Activated CD8-positive, alpha-beta memory T cell treated with anti-CD3 and anti-CD28 coated beads, Interleukin-2, amount 50 U/mL, for 1 hour (primary cell): Measurements from ENCODE around the gene LRMDA.

Experiments used
- DNase-seq: peaks from one replicate; pipeline ENCODE4 v3.0.0-alpha.2; 2020; ENCODE audit errors: extremely low read depth

Gene LRMDA

DNA sequence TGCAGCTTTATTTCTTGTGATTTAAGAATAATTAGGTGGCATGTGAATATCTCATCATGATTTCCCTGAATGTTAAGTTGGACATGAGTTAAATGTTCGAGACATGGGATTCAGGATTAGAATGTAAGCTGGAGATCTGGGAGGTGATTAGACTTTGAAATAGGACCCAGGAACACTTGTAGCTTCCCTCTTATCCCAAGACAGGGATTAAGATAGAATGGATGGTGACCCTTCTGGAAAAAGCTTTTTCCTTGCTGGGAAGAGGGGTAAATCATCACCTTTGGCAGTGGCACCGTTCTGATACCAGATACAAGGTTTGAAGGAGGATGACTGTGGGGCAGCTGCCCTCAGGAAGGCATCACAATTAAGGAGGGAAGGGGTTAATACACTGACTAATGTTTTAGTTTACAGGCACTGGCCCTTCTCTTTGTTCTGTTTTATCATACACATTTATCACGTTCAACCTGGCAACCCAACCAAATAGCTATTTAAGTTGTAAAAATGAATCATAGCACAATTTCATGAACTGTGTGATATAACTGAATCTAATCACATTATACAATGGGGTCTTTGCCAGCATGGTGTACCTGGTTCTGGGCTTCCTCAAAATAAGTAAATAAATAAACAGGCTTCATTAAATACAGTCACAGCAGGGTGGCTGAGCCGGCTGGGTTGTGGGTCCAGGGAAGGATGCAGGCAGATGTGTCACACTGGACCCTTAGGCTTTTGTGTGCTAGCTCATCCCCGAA is 212.7 kb downstream of the LRMDA start:
- no peak for DNase-seq

DNA sequence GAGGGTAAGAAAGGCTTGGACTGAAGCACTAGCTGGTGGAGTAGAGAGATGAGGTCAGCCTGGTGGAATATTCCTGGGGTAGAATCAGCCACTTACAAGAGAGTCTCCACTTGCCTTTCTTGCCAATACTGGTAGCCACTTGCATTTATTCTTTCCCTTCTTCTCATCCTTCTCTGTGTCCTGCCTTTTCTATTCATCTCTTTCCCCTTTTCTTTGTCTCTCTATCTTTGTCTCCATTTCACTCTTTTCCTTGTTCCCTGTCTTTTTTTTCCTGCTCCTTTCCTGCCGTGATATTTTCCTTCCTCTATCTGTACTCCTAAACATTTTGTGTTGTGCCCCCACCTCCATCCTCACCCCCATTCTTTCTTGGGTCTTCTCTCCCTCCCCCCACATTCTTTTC is 214.3 kb downstream of the LRMDA start:
- DNase-seq = no peak

DNA sequence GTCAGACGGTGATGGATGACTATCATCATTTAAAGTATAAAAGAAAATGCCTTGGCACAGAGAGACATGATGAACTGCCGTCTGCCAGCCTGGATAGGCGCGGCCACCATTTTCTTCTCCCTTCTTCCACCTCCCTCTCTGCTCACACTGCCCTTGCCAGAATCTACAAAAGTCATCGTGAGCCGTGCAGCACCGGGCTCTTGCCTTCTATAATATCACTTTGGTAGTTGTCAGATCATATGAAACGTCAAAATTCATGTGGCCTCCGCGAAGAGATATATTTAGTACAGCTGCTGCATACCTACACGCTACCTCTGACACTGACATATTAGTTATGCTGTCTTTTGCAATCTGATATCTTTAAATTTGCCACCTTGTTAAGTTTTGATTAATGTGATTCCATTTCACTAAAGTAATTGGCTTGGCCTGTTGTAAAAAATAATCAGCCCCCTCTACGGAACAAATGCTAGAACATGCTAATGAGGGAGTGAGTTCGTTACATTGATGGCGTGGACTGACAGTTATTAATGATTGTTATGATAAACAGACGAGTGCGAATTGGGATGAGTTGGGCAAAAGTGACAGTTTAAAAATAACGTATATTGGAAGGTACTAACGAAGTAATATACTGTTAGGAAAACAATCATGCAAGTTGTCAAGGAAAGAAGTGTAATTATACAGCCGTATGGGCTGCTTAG is 214.9 kb downstream of the LRMDA start:
- no peak for DNase-seq

DNA sequence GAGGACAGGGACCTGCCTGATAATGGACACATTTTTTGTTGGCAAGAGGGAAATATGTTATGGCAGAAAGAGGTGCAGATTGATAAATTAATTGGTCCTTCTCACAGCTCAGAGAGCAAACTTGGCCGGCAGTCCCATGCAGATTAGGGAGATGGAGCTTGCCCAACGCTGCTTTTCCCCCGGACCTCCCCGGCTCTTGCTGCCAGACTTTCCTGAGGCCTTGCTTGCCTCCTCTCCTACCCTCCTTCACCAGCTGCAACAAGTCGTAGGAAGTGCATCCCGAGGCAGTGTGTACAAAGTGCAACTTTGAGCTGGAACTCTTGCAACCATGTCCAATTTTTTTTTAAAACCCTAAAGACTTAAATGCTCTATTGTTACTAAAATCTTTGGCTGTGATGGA is 215.5 kb downstream of the LRMDA start:
- no peak for DNase-seq

DNA sequence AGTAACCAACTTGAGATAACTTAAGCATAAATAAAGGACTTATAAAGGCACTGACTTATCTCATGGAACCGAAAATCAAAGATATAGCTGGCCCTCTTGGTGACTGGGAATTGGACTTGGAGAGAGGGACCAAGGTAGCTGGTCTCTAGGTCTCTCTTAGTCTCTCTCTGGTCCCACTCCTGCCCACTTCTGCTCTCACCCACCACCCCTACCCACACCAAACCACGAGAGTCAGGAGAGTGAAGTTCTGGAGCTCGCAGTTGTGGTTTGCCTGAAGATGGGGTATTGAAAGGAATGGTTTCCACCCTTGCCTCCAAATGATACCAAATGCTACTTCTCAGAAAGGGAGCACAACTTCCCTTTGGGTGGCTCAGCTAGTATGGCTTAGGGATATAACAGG is 216.3 kb downstream of the LRMDA start:
- DNase-seq = no peak

DNA sequence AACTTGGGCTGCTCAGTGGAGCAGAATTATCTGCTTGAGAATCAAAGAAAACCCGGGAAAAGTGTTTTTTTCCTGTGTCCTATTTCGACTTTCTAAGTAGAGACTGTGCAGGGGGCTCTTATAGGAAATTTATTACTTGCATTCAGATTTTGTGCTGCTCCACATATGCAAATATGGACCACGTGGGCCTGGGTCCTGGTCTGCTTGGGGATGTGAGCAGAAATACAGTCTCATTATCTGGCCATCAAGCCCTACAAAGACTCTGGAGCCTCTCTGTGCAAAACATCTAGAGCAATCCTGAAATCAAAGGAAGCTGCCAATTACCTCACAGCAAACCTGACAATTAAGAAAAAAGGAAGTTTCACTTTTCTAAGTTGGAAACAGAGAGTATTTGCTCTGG is 216.9 kb downstream of the LRMDA start:
- DNase-seq = no peak

DNA sequence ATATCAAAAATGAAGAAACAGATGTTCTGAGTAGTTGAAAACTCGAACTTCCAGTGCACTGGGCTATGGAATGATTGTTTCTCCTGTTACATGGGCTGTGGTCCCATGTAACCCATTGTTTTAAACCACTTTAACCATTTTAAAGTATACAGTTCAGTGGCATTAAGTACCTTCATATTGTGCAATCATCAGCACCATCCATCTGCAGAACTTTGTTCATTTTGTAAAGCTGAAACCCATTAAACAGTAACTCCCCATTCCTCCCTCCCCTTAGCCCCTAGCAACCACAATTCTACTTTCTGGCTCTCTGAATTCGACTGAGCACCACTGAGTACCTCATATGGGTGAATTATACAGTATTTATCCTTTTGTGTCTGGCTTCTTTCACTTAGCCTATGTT is 217.4 kb downstream of the LRMDA start:
- no peak for DNase-seq

DNA sequence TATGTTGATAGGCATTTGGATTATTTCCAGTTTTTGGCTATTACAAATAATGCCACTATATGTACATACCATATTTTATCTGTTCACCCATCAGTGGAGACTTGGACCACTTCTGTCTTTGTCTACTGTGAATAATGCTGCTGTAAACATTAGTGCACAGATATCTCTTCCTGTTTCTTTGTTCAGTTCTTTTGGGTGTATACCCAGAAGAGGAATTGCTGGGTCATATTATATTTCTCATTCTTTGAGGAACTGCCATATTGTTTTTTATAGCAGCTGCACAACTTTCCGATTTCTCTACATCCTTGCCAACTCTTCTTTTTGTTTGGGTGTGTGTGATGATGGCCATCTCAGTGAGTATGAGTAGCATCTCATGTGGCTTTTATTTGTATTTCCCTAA is 218.0 kb downstream of the LRMDA start:
- DNase-seq = no peak

DNA sequence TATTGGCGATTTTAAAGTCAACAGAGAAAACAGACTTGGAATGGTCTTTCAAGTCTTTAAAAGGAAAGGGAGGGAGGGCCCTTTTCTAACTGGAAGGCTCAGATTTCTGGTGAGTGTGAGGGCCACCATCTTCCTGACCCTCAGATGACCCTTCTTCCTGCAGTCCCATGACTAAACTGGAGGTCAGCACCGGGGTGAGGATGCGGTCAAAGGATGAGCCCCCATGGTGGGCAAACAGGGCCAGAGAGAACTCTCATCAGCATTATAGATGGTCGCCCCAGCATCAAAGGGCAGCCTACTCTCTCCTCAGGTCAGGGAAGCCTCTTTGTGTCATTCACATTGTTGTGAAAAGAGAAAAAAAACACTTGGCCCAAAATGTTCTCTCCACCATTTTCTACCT is 219.2 kb downstream of the LRMDA start:
- no peak for DNase-seq

DNA sequence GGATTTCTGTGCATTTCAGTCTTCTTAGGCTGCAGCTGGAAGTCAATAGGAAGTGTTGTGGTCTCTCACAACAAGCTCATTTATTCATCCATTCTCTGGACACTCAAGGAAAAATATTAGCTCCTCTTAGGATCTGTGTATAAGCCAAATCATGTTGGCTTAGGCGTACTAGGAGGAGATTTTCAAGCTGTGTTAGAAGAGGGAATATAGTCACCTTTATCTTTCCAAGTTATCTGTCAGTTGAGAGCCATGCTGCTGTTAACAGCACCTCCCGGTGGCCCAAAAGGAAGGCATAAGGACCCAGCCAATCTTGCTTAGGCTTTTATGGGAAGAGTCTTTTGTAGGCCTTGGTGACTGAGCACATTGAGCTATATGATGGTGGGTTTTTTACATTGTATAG is 220.0 kb downstream of the LRMDA start:
- DNase-seq = no peak

DNA sequence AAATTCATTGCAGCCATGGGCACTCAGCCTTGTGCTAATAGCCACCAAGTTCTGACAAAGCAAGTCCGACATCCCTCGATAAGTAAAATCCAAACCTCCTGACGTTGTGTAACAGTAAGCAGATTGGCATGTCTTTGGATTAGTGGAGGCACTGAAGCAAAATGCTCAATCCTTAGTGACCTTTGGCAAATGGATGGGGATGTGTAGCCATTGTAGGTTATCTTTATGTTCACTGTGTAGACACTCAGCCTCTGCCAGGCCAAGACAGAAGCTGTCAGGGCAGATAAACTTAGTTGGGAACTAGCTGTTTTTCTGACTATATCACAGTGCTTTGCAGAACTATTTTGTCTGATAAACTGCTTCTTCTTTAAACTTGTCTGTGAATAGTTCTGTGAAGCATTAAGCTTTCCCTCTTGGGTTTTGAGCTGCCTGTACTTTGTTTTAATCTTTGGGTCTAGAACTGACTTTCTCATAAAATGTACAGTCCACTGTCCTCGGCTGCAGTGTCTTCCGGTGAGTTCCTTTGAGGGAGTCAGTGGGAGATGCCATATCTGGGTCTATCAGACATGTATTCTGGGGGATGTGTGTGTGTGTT is 220.8 kb downstream of the LRMDA start:
- DNase-seq = no peak

DNA sequence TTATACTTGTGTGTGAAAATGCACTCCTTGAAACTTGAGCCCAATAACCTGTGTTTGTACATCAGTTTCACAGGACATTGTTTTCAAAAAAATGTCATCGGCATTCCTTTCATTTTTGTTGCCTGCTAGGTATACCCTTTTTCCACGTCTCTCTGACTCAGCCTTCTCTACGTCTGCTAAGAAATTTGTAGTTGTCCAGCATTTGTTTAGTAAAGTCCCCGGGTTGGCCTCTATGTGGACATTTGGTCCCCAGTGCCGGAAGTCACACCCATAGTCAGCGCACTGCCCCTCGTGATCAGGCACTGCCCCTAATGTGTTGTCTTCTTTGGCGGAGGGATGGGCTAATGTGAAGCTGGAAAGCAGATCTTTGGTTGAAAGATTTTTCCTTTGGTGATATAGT is 222.3 kb downstream of the LRMDA start:
- DNase-seq = no peak

DNA sequence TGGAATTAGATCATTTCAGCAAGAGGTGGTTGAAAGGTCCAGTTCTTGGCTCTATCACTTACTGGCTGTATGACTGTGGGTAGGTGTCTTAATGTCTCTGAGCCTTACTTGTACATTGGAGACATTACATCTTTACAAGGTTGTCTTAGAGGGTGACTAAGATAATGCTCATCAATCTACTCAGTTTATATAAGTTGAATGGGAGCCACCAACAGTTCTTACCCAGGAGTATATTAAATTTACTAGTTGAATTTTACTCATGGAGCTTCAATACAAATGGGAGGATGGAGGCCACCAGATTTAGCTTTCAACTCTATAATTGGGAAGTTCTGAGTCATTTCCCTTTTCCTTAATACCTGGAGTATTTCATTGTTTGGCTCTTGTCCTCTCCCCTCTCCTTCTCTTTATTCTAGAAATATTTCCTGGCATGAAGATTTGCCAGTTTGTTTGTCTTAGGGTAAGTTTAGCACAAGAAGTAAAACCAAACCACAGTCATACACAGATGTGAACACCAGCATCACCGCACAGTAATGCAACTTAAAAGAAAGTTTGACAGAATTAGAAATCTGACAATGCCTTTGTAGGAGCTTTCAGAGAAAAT is 222.8 kb downstream of the LRMDA start:
- DNase-seq = no peak

DNA sequence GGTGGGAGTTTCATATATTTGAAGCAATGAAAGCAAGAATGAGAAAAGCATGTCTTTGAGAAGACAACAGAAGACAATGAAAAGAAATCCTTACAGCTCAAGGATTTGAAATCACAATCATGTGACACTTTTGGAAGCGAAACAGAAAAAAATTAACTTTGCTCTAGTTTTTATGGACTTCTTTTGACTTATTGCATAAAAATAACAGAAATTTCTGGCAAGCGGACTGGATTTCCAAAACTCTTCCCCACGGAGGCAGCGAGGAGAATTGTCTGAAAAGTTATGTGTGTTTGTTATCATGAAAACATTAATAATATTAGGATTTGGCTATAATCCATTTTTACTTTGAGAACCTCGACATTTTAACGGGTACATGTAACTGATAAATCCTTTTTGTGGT is 223.3 kb downstream of the LRMDA start:
- DNase-seq = no peak

DNA sequence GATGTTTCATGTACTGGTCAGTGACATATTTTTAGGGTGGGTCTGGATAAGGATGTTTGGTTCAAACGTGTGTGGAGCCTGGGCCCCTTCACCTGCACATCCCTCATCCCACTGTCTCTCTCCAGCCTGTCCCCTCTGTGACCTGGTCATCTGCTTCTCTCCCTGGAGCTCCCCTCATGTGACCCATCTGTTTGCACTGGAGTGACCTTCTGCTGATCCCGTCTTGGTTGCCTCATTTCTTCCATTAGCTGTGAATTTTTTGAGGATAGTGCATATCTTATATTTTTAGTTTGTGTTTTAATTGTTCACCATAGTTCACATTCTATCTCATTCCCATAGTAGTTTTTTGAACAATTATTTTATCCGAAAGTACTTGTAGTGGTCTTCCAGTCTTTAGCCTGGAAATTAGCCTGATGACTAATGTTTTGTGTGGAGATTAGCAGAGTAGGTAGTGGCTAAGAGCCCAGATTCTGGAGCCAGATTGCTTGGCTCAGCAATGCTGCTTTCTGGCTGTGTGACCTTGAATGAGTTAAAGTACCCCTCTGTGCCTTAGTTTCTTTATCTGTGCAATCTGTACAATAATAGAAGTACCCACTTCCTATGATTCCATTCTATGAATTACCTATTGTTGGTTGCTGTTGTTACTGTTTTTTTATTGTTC is 224.5 kb downstream of the LRMDA start:
- no peak for DNase-seq

DNA sequence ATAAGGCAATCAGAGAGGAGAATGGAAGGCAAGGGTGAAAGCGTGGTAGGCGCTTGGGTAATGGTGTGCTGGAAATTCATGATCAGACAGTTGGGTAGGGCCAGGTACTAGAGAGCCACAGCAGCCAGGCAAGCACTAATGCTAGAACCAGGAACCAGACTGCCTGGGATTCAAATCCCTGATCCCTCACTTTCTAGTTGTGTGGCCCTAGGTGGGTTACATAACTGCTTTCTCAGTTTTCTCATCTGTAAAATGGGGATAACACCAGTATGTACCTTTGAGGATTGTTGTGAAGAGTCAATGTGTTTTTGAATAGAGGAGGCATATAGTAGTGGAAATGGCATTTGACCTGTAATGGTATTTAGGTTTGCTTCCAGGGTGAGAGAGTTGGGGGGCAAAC is 225.9 kb downstream of the LRMDA start:
- no peak for DNase-seq

DNA sequence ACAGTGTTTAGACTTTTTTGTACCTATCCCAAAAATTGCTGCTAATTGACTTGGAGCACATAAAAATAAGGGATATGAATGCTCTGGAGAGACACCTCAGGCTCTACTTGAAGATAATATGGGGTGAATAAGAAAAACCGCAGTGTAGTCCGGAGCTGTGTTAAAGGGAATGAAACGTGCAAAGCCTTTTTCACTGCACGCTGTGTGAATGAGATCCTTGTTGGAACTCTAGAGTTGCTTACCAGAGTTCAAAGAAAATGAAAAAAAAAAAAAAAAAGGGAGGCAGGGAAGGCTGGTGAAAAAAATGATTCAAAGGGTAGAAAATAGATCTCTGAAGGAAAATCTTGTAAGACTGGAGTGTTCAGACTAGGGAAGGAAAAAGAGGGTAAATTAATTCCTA is 226.6 kb downstream of the LRMDA start:
- no peak for DNase-seq

DNA sequence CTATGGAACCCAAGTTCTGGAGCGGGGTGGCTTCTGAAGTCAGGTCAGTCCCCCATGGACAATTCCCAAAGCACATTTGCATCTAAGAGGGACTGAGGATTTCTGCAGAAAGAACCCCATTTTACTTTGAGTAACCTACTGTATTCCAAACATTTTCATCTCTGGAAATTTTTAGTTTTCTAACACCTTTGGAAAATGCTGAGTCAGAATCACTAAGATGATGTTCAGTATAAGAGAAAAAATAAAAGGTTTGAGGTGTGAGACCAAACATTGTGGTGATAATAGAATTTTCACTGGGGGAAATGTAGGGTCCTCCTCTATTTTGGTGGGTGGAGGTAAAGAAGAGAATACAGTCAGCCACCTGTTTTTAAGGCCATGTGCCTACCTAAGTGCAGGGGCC is 227.1 kb downstream of the LRMDA start:
- DNase-seq = no peak

DNA sequence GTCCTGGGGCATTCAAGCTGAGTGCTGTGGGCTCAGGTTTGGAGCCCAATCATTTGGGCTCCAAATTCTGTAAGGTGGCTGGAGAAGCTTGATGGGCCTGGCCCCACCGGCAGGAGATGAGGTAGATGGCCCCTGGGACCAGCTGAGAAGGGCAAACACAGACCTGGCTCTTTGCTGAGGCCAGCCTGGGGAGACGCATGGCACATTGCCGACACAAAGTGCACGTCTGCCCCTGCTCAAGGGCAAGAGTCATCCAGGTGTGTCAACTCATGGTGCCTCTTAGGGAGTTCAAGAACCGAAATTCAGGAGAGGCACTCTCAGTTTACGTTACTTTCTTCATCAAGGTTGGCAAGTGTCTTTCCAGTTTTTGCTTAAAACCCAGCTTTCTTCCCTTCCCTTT is 227.5 kb downstream of the LRMDA start:
- no peak for DNase-seq

DNA sequence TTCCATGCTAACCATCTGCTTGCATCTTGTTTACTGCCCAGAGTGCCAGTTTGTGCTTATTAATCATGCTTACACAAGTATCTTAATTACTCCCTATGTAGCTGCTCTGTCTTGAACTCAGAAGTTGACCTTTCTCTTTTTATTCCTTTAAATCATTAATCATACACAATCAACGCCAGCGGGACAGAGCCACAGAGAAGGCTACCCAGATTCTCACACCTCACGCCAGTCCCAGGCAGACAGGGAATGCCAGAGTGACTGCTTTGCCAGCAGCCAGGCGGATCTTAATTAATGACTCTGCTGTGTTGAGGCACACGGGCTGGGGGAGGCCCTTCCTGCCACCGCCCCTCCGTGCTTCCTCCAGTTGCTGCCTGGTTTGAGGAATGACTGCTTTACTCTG is 229.4 kb downstream of the LRMDA start:
- no peak for DNase-seq

DNA sequence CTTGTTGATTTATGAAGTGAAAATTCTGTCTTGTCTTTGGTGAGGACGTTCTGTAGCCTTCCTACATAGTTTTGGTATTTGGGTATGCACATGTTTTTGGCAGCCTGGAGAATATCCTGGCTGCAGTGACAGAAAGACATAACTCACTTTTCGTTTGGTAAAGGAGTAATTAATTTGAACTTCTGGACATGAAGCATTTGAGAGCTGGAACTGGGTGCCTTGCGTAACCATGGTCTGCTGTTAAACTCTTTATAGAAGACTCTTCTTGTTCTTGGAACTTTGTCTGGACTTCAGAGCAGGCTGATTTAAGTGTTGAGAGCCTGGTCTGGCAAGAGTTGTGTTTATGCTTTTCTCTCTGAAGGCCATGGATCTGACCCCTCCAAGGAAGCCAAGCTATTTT is 231.3 kb downstream of the LRMDA start:
- DNase-seq = no peak

DNA sequence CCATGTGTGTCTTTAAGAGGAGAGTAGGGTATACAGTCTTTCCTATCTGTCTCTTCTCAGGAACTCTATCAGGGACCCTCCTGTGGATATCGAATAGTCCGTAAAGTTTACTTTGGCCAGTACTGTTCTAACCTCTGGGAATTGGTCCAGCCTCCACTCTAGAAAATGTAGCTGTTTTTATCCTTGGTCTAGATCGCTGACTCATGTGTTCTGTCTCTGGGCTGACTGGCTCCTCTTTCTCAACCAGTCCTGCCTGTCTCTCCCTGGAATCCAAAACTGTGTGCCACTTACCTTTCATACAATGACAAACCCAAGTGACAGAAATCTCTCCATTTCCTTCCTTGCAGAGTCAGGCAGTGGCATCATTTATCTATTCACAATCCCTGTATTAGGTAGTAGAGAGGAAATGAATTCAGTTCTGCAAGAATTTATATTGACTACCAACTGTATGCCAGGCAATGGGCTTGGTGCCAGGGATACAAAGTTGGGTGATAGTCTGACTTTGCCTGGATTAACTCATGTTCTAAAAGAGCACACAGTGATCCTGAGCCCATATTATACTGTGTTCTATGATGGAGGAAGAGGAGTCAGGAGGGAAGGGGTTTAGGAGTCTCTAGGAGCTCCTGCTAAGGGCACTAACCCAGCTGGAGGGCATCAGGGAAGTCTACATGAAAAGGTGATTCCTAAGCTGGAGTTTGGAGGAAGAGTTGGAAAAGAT is 232.7 kb downstream of the LRMDA start:
- no peak for DNase-seq
